GM10266 (cell line): ENCODE data around the gene ARHGAP15.
"Not testable (repeated sequence)": the region's sequence is repeated elsewhere in the genome, so short reads cannot be mapped to it uniquely, and the experiment has no call there.

ENCODE experiments used
- DNase-seq: peaks from one replicate; pipeline ENCODE4 v3.0.0; 2012; ENCODE audit errors: extremely low spot score
- TF ChIP-seq, protein P1 (sequence below): IDR thresholded peaks from 2 replicates; pipeline ENCODE4 v1.5.1; 2012; ENCODE audit warnings: mild to moderate bottlenecking, low read depth; ENCODE audit not compliant: control insufficient read depth, insufficient read depth; ENCODE audit errors: missing control alignments

The ARHGAP15 gene

DNA sequence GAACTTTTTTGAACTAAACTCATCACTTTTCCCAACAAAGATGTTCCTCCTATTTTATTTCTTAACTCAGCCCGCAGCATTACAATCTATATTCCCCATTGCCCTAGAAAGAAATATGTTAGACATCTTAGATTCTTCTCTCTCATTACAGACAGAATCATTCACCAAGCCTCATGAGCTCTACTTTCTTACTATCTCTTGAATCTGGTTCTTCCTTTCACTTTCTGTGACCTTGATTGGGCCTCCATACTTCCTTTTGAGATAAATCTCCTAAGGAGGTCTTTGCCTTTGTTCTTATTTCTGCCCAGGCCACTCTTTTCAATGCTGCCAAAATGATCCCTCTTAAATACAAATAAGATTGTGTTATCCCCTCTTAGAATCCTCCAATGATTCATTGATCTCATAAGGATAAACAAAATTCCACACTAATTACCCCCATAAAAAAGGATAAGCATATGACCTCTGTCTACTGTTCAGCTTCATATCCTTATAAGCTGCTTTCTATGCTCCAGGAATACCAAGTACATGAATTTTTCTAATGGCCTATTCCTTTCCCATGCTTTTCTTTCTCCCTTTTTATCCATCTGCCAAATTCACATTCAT, 400.0 kb downstream of the ARHGAP15 start:
- TF ChIP-seq, protein P1, sequence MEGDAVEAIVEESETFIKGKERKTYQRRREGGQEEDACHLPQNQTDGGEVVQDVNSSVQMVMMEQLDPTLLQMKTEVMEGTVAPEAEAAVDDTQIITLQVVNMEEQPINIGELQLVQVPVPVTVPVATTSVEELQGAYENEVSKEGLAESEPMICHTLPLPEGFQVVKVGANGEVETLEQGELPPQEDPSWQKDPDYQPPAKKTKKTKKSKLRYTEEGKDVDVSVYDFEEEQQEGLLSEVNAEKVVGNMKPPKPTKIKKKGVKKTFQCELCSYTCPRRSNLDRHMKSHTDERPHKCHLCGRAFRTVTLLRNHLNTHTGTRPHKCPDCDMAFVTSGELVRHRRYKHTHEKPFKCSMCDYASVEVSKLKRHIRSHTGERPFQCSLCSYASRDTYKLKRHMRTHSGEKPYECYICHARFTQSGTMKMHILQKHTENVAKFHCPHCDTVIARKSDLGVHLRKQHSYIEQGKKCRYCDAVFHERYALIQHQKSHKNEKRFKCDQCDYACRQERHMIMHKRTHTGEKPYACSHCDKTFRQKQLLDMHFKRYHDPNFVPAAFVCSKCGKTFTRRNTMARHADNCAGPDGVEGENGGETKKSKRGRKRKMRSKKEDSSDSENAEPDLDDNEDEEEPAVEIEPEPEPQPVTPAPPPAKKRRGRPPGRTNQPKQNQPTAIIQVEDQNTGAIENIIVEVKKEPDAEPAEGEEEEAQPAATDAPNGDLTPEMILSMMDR, result no peak
- no peak for DNase-seq

DNA sequence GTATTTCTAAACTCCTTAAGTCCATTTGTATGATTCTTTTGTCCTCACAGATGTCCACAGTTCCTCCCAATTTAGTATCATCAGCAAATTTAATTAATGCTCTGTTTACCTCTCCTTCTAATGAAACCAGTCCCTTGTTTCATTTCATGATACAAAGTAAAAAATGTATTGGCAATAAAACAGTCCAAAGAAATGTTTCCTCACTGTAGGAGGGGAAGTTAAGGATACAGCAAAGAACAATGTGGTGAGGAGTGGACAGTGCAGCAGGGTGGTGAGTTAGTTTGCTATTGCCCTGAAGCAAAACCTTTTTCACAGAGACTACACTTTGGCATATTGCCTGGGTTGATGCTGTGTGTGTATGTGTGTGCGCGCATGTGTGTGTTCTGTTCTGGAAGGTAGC, 401.5 kb downstream of the ARHGAP15 start:
- no peak for DNase-seq
- TF ChIP-seq, protein P1, result no peak

DNA sequence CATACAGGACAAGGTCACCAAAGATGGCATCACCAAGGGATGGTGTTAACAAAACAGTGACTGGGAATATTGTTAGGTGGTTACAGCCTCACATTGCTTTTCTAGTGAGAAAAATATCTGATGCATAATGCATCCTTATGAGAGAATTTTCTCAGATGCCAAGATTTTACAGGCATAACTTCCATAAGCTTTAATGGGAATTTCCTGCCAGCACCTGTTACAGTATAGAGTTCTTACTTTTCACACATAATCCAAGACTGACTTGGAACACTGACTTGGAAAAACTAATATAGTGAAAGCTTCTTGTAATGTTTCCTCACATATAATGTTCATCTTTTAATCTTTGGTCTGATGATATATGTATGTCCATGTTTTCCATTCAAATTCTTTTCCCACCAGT, 402.8 kb downstream of the ARHGAP15 start:
- no peak for DNase-seq
- TF ChIP-seq, protein P1, result no peak

DNA sequence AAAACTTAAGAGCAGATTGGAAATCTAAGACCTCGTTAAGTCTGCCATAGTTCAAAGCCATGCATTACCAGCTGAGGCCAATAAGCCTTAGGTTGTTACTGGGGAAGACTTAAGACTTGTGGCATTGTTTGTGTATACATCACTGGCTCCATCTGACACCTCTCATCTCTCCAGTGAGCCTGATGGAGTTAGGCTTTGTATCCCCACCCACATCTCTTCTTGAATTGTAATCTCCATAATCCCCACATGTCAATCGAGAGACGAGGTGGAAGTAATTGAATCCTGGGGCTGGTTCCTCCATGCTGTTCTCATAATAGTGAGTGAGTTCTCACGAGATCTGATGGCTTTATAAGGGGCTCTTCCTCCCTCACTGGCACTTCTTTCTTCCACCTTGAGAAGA, 404.6 kb downstream of the ARHGAP15 start:
- DNase-seq, result no peak
- TF ChIP-seq, protein P1, result no peak

DNA sequence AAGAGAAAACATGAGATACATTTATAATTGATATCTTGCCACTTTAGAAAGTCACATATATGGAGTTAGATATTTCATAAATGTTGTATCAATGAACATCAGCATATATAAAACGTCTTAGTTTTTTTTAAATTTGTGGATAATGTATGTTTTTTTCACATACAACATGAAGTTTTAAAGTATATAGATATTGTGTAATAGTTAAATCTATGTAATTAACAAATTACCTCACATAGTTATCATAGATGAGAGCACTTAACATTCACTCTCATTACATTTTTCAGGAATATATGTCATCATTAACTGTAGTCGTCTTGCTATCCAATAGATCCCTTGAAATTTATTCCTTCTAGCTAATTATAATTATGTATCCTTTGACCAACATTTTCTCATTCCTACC, 406.6 kb downstream of the ARHGAP15 start:
- TF ChIP-seq, protein P1, result no peak
- DNase-seq, result no peak

DNA sequence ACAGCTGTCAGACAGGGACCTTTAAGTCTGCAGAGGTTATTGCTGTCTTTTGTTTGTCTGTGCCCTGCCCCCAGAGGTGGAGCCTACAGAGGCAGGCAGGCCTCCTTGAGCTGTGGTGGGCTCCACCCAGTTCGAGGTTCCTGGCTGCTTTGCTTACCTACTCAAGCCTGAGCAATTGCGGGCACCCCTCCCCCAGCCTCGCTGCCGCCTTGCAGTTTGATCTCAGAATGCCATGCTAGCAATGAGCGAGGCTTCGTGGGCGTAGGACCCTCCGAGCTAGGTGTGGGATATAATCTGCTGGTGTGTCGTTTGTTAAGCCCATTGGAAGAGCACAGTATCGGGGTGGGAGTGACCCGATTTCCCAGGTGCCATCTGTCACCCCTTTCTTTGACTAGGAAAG, 412.7 kb downstream of the ARHGAP15 start:
- not testable (repeated sequence) for DNase-seq

DNA sequence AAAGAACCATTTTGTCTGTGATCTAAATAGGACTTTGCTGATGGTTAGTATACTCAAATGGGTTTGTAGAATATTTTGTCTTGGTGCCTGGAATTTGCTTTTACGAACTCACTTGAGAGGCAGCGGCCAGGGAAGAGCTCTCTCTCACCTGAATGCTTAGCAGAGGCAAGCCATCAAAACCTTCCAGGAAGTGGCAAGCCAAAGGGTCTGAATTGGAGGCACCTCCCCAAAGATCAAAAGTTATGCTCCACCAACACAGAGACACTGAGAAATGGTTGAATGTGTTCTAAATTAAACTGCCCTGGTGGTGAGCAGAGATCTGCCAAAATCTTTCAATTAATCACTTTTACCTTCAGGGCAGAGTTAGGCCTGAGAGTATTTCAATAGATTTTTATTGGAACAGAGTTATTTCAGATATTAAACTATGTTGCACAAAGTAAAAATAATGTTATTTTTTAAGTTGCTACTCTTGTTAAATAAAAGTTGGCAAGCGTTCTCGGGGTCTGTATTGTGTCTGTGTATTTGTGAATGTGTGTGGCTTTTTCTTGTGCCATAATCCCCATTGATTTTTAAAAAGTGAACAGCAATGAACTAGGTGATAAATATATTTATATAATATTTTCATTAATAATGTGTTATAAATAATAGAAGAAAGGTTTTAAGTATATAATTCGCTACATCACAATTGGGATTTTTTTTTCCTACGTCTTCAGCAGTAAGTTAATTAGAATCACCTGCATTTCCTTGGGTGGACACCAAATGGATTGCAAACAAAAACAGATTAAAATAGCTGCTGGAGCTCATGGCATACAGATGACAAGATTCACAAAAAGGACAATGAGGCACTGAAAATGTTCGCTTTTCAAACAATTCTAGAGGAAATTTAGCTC, 416.1 kb downstream of the ARHGAP15 start:
- TF ChIP-seq, protein P1, result no peak
- DNase-seq, result no peak
